SK-N-SH (cell line): ENCODE measurements around the gene LGI1. TPM values are rescaled to one million over a fixed set of nuclear protein-coding genes. Genes with fewer than 3 reads are reported as not detected.
A peak's percentile ranks its signal among the peaks of the same experiment; 100 is the strongest.

Source experiments
- CTCF ChIA-PET: fragments of 300-600, 350-600 bp; formaldehyde crosslinking; extraction: SDS; loops from one replicate; lab custom pipeline; 2021; lab: Yijun Ruan, JAX
- POLR2A ChIA-PET: fragments of 350-600 bp; sonication (Branson Sonifier 250); formaldehyde crosslinking; extraction: SDS; loops from one replicate; lab custom pipeline; 2020; ENCODE audit warnings: antibody characterized with exemption, inconsistent platforms; lab: Yijun Ruan, JAX
- DNase-seq: peaks from one replicate; pipeline ENCODE4 v3.0.0; 2012
- H2AFZ ChIP-seq: fragments of 200-600 bp; sonication (generic); 2 replicates; pipeline ENCODE4 v1.8.1; 2016; ENCODE audit warnings: antibody characterized with exemption, mild to moderate bottlenecking, low read depth
- H3F3A ChIP-seq: fragments of 200-600 bp; sonication (generic); replicated peaks from 2 replicates; pipeline ENCODE3; 2016; ENCODE audit warnings: antibody characterized with exemption, mild to moderate bottlenecking; ENCODE audit not compliant: insufficient read depth
- H3K27ac ChIP-seq, 2 experiments: fragments of 200-500 bp in 1 of 2; fragments of 200-600 bp in 1 of 2; sonication (Bioruptor generic) in 1 of 2; sonication (generic), shearing (Covaris generic) in 1 of 2; 2 replicates each; pipeline versions ENCODE4 v1.5.1 to v1.6.1; 2014 to 2016; ENCODE audit warnings: low read depth in 2 of 2, inconsistent platforms in 1 of 2, low read length in 1 of 2, mild to moderate bottlenecking in 1 of 2, mixed read lengths in 1 of 2
- H3K27me3 ChIP-seq: fragments of 200-600 bp; sonication (generic), shearing (Covaris generic); 2 replicates; pipeline ENCODE4 v1.6.1; 2016; ENCODE audit warnings: mixed run types; ENCODE audit not compliant: insufficient read depth
- H3K36me3 ChIP-seq, 2 experiments: fragments of 200-500 bp in 1 of 2; fragments of 200-600 bp in 1 of 2; sonication (Bioruptor generic) in 1 of 2; sonication (generic) in 1 of 2; replicated peaks in 1 of 2; 2 replicates each; pipeline versions ENCODE3 to v1.5.1; 2014 to 2016; ENCODE audit warnings: low read length in 1 of 2, mild to moderate bottlenecking in 1 of 2; ENCODE audit not compliant: insufficient read depth in 2 of 2, control insufficient read depth in 1 of 2
- H3K4me1 ChIP-seq, 2 experiments: fragments of 200-500 bp in 1 of 2; fragments of 200-600 bp in 1 of 2; sonication (Bioruptor generic) in 1 of 2; sonication (generic), shearing (Covaris generic) in 1 of 2; 2 replicates each; pipeline versions ENCODE4 v1.5.1 to v1.6.1; 2014 to 2016; ENCODE audit warnings: low read depth in 1 of 2, low read length in 1 of 2, mixed run types in 1 of 2; ENCODE audit not compliant: insufficient read depth in 2 of 2, control insufficient read depth in 1 of 2
- H3K4me2 ChIP-seq: fragments of 200-600 bp; sonication (generic), shearing (Covaris generic); 2 replicates; pipeline ENCODE4 v1.6.1; 2017; ENCODE audit warnings: mixed run types
- H3K4me3 ChIP-seq, 2 experiments: fragments of 200-500 bp in 1 of 2; fragments of 200-600 bp in 1 of 2; sonication (Bioruptor generic) in 1 of 2; sonication (generic), shearing (Covaris generic) in 1 of 2; 2 replicates each; pipeline versions ENCODE4 v1.5.1 to v1.8.1; 2014 to 2016; ENCODE audit warnings: low read depth in 2 of 2, inconsistent platforms in 1 of 2, low read length in 1 of 2, mild to moderate bottlenecking in 1 of 2, mixed read lengths in 1 of 2, moderate library complexity in 1 of 2
- H3K79me2 ChIP-seq: fragments of 200-600 bp; sonication (generic); 2 replicates; pipeline ENCODE4 v1.8.1; 2017; ENCODE audit warnings: mild to moderate bottlenecking; ENCODE audit not compliant: insufficient read depth
- H3K9ac ChIP-seq: fragments of 200-600 bp; sonication (generic); 2 replicates; pipeline ENCODE4 v1.6.1; 2017; ENCODE audit warnings: mixed run types
- H3K9me2 ChIP-seq: fragments of 200-600 bp; sonication (generic); 2 replicates; pipeline ENCODE4 v1.6.1; 2017; ENCODE audit warnings: mixed run types
- H3K9me3 ChIP-seq: fragments of 200-600 bp; sonication (generic); 2 replicates; pipeline ENCODE4 v1.6.1; 2017; ENCODE audit warnings: mixed run types, mild to moderate bottlenecking, moderate library complexity
- H4K20me1 ChIP-seq: fragments of 200-600 bp; sonication (generic); 2 replicates; pipeline ENCODE4 v1.6.1; 2017; ENCODE audit warnings: mild to moderate bottlenecking, mixed run types; ENCODE audit not compliant: insufficient read depth
- FOSL2 ChIP-seq: IDR thresholded peaks from 2 replicates; pipeline ENCODE4 v1.4.0; 2012; ENCODE audit warnings: low read depth, mild to moderate bottlenecking, moderate library complexity, borderline replicate concordance
- GATA2 ChIP-seq: sonication (generic); formaldehyde crosslinking; IDR thresholded peaks from 2 replicates; pipeline ENCODE4 v1.5.0; 2020; ENCODE audit warnings: mild to moderate bottlenecking, missing genetic modification reagents
- TCF12 ChIP-seq: IDR thresholded peaks from 2 replicates; pipeline ENCODE4 v1.4.0; 2012
- WGBS: methylation state at CpG from one replicate; pipeline ENCODE4 v1.1.6; 2017; ENCODE audit warnings: low lambda C conversion rate; 5-methylcytosine and 5-hydroxymethylcytosine counted together
- polyA plus RNA-seq, 3 experiments: library from polyadenylated mRNA; depleted of rRNA; stranded (reverse); fragments of >200 nt; gene quantifications; 2 replicates each; pipeline ENCODE4 v1.2.3, GENCODE V29; 2012
- TF ChIP-seq, protein P1 (sequence below): IDR thresholded peaks from 2 replicates; pipeline ENCODE4; 2012
- TF ChIP-seq, protein P2 (sequence below): fragments of 150-350 bp; IDR thresholded peaks from 2 replicates; pipeline ENCODE4 v1.6.1; 2016; ENCODE audit warnings: mild to moderate bottlenecking, low read depth, low read length
- TF ChIP-seq, protein P3 (sequence below): IDR thresholded peaks from 2 replicates; pipeline ENCODE4 v1.4.0; 2012; ENCODE audit warnings: low read depth, borderline replicate concordance
- TF ChIP-seq, protein P4 (sequence below): IDR thresholded peaks from 2 replicates; pipeline ENCODE4 v1.6.1; 2012; ENCODE audit warnings: mild to moderate bottlenecking, low read depth, low read length, moderate library complexity

LGI1 gene
- polyA plus RNA-seq, 1 of the 3 experiments (the other 2 are of a cell fraction): 0.03 TPM

GRCh38 chr10:93716766-93717165 is 41.0 kb upstream of the LGI1 start:
- Histone ChIP-seq H3F3A (no peaks in the 10 kb centered on the region), H3K9me2 (no peaks in the 10 kb centered on the region), H3K9me3 (no peaks in the 10 kb centered on the region), H3K27ac (no peak overlapping the region), H3K36me3 (no peaks in the 10 kb centered on the region), H2AFZ (no peak overlapping the region), H3K27me3 (no peaks in the 10 kb centered on the region), H4K20me1 (no peaks in the 10 kb centered on the region), H3K4me1 (no peaks in the 10 kb centered on the region), H3K4me3 (no peak overlapping the region), H3K4me2 (no peak overlapping the region), H3K79me2 (no peaks in the 10 kb centered on the region), H3K9ac (no peak overlapping the region)
- DNase-seq: no peak
- TF ChIP-seq, protein P1, sequence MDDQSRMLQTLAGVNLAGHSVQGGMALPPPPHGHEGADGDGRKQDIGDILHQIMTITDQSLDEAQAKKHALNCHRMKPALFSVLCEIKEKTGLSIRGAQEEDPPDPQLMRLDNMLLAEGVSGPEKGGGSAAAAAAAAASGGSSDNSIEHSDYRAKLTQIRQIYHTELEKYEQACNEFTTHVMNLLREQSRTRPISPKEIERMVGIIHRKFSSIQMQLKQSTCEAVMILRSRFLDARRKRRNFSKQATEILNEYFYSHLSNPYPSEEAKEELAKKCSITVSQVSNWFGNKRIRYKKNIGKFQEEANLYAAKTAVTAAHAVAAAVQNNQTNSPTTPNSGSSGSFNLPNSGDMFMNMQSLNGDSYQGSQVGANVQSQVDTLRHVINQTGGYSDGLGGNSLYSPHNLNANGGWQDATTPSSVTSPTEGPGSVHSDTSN: no peak
- TF ChIP-seq GATA2 (CRISPR knock-in tag) (no peak), FOSL2 (no peak), TCF12 (no peak)
- TF ChIP-seq, protein P2, sequence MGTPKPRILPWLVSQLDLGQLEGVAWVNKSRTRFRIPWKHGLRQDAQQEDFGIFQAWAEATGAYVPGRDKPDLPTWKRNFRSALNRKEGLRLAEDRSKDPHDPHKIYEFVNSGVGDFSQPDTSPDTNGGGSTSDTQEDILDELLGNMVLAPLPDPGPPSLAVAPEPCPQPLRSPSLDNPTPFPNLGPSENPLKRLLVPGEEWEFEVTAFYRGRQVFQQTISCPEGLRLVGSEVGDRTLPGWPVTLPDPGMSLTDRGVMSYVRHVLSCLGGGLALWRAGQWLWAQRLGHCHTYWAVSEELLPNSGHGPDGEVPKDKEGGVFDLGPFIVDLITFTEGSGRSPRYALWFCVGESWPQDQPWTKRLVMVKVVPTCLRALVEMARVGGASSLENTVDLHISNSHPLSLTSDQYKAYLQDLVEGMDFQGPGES: no peak
- CTCF ChIA-PET: no interaction called here
- WGBS: 22% methylated on average over 1 of the region's 1 CpG
- POLR2A ChIA-PET: no interaction called here

- TF ChIP-seq, protein P3, sequence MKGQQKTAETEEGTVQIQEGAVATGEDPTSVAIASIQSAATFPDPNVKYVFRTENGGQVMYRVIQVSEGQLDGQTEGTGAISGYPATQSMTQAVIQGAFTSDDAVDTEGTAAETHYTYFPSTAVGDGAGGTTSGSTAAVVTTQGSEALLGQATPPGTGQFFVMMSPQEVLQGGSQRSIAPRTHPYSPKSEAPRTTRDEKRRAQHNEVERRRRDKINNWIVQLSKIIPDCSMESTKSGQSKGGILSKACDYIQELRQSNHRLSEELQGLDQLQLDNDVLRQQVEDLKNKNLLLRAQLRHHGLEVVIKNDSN: no peak
- TF ChIP-seq, protein P4, sequence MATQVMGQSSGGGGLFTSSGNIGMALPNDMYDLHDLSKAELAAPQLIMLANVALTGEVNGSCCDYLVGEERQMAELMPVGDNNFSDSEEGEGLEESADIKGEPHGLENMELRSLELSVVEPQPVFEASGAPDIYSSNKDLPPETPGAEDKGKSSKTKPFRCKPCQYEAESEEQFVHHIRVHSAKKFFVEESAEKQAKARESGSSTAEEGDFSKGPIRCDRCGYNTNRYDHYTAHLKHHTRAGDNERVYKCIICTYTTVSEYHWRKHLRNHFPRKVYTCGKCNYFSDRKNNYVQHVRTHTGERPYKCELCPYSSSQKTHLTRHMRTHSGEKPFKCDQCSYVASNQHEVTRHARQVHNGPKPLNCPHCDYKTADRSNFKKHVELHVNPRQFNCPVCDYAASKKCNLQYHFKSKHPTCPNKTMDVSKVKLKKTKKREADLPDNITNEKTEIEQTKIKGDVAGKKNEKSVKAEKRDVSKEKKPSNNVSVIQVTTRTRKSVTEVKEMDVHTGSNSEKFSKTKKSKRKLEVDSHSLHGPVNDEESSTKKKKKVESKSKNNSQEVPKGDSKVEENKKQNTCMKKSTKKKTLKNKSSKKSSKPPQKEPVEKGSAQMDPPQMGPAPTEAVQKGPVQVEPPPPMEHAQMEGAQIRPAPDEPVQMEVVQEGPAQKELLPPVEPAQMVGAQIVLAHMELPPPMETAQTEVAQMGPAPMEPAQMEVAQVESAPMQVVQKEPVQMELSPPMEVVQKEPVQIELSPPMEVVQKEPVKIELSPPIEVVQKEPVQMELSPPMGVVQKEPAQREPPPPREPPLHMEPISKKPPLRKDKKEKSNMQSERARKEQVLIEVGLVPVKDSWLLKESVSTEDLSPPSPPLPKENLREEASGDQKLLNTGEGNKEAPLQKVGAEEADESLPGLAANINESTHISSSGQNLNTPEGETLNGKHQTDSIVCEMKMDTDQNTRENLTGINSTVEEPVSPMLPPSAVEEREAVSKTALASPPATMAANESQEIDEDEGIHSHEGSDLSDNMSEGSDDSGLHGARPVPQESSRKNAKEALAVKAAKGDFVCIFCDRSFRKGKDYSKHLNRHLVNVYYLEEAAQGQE: peak; percentile 77
- TF ChIP-seq, all 33 proteins: peak for 1
- CTCF ChIA-PET: interaction anchor here (0.7 to 2.3 kb wide), 4 partner anchors 11 to 140 kb away, joined by 3 to 7 read pairs (median 4); partner anchors contain the start of gene FRA10AC1
- no peaks in the 10 kb centered on the region for H3K79me2 ChIP-seq
These were observed 38.6 kb upstream of the LGI1 start for GRCh38 chr10:93718937-93719725.

More at GRCh38 chr10:93718937-93719725, 38.6 kb upstream of the LGI1 start:
- DNase-seq: no peak
- Histone ChIP-seq H3K9me3 (no peaks in the 10 kb centered on the region), H3K4me3 (no peak overlapping the region), H3K4me1 (no peaks in the 10 kb centered on the region), H3K36me3 (no peaks in the 10 kb centered on the region), H2AFZ (no peak overlapping the region), H3K27ac (no peak overlapping the region), H3K9ac (no peak overlapping the region), H3F3A (no peaks in the 10 kb centered on the region), H3K4me2 (no peak overlapping the region), H3K9me2 (no peaks in the 10 kb centered on the region), H4K20me1 (no peaks in the 10 kb centered on the region), H3K27me3 (no peaks in the 10 kb centered on the region)
- POLR2A ChIA-PET: no interaction called here
- WGBS: 58% methylated on average over 7 of the region's 8 CpGs
